Stomach (tissue), 9 donors: ENCODE measurements around the gene FIBP. TPM values are rescaled to one million over a fixed set of nuclear protein-coding genes. Genes with fewer than 3 reads are reported as not detected.

Experiments
- DNase-seq, 2 donors: peaks; one replicate each; pipeline versions ENCODE4 v3.0.0 to v3.0.0-alpha.2; 2013 to 2019
- H3K27ac ChIP-seq, 5 donors: fragments of 200-600 bp in 4 of 5; sonication (generic) in 4 of 5; one replicate each; pipeline ENCODE4 v1.5.1; 2013 to 2019; ENCODE audit warnings: mild to moderate bottlenecking in 1 of 5, moderate library complexity in 1 of 5
- H3K27me3 ChIP-seq, 3 donors: fragments of 200-600 bp; sonication (generic); one replicate each; pipeline ENCODE4 v1.5.1; 2017 to 2019; ENCODE audit warnings: mixed run types in 1 of 3
- H3K36me3 ChIP-seq, 4 donors: fragments of 200-600 bp; sonication (generic); 1 replicate in 3 of 4; 2 replicates in 1 of 4; pipeline ENCODE4 v1.5.1; 2016 to 2019
- H3K4me1 ChIP-seq, 4 donors: fragments of 200-600 bp; sonication (generic); one replicate each; pipeline ENCODE4 v1.5.1; 2016 to 2019
- H3K4me3 ChIP-seq, 4 donors: fragments of 200-600 bp; sonication (generic) in 3 of 4; one replicate each; pipeline ENCODE4 v1.5.1; 2016 to 2019; ENCODE audit warnings: mild to moderate bottlenecking in 1 of 4
- H3K9me3 ChIP-seq, 4 donors: fragments of 200-600 bp; sonication (generic); one replicate each; pipeline ENCODE4 v1.5.1; 2016 to 2019
- EP300 ChIP-seq: sonication (generic); formaldehyde crosslinking; IDR thresholded peaks from one replicate; pipeline ENCODE4 v1.6.1; 2017; ENCODE audit warnings: antibody characterized with exemption
- POLR2A ChIP-seq, 4 donors: fragments of 450-650 bp; IDR thresholded peaks; one replicate each; pipeline ENCODE4 v1.6.1; 2016; ENCODE audit warnings: antibody characterized with exemption in 4 of 4, control low read depth in 2 of 4, mild to moderate bottlenecking in 1 of 4, moderate library complexity in 1 of 4
- POLR2AphosphoS5 ChIP-seq, 3 donors: sonication (generic); formaldehyde crosslinking; IDR thresholded peaks; one replicate each; pipeline ENCODE4 v1.6.1; 2016; ENCODE audit warnings: antibody characterized with exemption in 3 of 3
- WGBS, 5 donors: extraction: QIAGEN DNeasy Blood & Tissue Kit in 3 of 5; methylation state at CpG; one replicate each; pipeline versions ENCODE4 v1.1.5 to v1.1.7; 2013 to 2018; 5-methylcytosine and 5-hydroxymethylcytosine counted together
- intact Hi-C: fragments of 100-400 bp; cut with DNase I; formaldehyde crosslinking; loops from one replicate; pipeline ENCODE4 v1.15.1; 2023; ENCODE audit warnings: low total_unique reads
- polyA plus RNA-seq, 3 donors: library from polyadenylated mRNA; stranded (reverse); fragments of 200-250 nt; gene quantifications; one replicate each; pipeline ENCODE4 v1.2.3, GENCODE V29; 2013
- total RNA-seq, 5 donors: library from RNA; depleted of rRNA; stranded (reverse); fragments of >200 nt; gene quantifications; one replicate each; pipeline versions ENCODE4 v1.1.0 to v1.2.3, GENCODE V29; 2014 to 2016
- TF ChIP-seq, protein P1 (sequence below), 7 experiments: fragments of 450-650 bp in 4 of 7; fragments of 200-600 bp in 3 of 7; sonication (generic) in 3 of 7; IDR thresholded peaks; one replicate each; pipeline ENCODE4 v1.5.1; 2016 to 2019; ENCODE audit warnings: antibody characterized with exemption in 7 of 7, control low read depth in 2 of 7, mild to moderate bottlenecking in 1 of 7
- donor health status: healthy with polysubstance abuse.
- donor health status: Bipolar disorder and iron deficiency.
- donor health status: healthy.

The FIBP gene
- total and polyA plus RNA-seq, 8 donors = 25.4 to 488 (median 70.2) TPM

DNA sequence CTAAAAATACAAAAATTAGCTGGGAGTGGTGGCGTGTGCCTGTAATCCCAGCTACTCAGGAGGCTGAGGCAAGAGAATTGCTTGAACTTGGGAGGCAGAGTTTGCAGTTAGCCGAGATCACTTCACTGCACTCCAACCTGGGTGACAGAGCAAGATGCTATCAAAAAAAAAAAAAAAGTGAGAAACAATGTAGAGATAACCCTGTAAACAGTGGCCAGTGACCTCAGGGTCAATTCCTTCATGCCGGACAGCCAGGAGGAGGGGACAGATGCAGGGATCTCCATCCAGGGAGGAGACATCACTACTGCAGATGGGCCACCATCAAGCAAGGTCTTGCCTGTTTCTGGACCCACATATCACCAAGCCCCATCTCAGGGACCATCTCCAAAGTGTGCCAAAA lies 40.5 kb downstream of the FIBP start:
- DNase-seq = no peak
- WGBS, 5 donors = 65 to 80% (median 75%) methylated on average over 3 of the region's 3 CpGs

DNA sequence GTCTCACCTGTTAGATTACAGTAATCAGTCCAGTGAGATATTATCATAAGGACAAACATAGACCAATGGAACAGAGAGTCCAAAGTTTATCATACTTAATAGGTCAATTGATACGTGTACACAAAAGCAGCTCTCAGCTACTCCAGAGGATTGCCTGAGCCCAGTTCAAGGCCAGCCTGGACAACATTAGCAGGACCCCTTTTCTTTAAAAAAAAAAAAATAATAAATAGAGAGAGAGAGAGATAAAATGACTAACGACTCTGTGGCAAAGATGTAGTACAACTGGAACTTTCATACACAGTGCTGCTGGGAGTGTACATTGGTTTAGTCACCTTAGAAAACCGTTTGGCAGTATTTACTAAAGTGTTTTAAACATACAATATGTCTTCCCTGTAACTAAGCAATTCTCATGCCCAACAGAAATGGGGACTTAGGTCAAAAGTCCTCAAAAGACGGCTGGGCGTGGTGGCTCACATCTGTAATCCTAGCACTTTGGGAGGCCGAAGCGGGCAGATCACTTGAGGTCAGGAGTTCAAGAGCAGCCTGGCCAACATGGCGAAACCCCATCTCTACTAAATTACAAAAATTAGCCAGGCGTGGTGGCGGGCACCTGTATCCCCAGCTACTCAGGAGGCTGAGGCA lies 43.9 kb downstream of the FIBP start:
- Histone ChIP-seq H3K9me3 (no peaks in the 10 kb centered on the region), H3K27ac (peak overlapping the region in 2 of 5 donors; percentile 13 to 49), H3K4me3 (no peak overlapping the region), H3K4me1 (peaks cover 8 to 12% (median 10%) of the 10 kb centered on the region in 4 donors), H3K36me3 (no peaks in the 10 kb centered on the region), H3K27me3 (no peaks in the 10 kb centered on the region)
- DNase-seq = peak in 1 of 2 donors; percentile 61
- WGBS, 5 donors = 48 to 74% (median 61%) methylated on average over 10 of the region's 10 CpGs
- intact Hi-C loops = no loop called here
- no peak for TF ChIP-seq POLR2A (IDR thresholded peaks at IDR 0.05)
- TF ChIP-seq, protein P1, sequence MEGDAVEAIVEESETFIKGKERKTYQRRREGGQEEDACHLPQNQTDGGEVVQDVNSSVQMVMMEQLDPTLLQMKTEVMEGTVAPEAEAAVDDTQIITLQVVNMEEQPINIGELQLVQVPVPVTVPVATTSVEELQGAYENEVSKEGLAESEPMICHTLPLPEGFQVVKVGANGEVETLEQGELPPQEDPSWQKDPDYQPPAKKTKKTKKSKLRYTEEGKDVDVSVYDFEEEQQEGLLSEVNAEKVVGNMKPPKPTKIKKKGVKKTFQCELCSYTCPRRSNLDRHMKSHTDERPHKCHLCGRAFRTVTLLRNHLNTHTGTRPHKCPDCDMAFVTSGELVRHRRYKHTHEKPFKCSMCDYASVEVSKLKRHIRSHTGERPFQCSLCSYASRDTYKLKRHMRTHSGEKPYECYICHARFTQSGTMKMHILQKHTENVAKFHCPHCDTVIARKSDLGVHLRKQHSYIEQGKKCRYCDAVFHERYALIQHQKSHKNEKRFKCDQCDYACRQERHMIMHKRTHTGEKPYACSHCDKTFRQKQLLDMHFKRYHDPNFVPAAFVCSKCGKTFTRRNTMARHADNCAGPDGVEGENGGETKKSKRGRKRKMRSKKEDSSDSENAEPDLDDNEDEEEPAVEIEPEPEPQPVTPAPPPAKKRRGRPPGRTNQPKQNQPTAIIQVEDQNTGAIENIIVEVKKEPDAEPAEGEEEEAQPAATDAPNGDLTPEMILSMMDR (IDR thresholded peaks at IDR 0.05) = no peak
- no peak for TF ChIP-seq POLR2AphosphoS5 (IDR thresholded peaks at IDR 0.05)
- TF ChIP-seq EP300 = no peak

More for the DNA sequence above, 40.5 kb downstream of the FIBP start:
- no peak overlapping the region for H3K27ac ChIP-seq
- H3K4me3 ChIP-seq = no peak overlapping the region
- peaks cover 8 to 24% (median 16%) of the 10 kb centered on the region in 4 donors for H3K4me1 ChIP-seq
- intact Hi-C loops = no loop called here
- peaks cover 9 to 26% (median 23%) of the 10 kb centered on the region in 4 donors for H3K36me3 ChIP-seq
- H3K9me3 ChIP-seq = peaks cover 0 to 7% (median 0%) of the 10 kb centered on the region in 4 donors
- no peak for TF ChIP-seq POLR2A (IDR thresholded peaks at IDR 0.05)
- no peaks in the 10 kb centered on the region for H3K27me3 ChIP-seq

DNA sequence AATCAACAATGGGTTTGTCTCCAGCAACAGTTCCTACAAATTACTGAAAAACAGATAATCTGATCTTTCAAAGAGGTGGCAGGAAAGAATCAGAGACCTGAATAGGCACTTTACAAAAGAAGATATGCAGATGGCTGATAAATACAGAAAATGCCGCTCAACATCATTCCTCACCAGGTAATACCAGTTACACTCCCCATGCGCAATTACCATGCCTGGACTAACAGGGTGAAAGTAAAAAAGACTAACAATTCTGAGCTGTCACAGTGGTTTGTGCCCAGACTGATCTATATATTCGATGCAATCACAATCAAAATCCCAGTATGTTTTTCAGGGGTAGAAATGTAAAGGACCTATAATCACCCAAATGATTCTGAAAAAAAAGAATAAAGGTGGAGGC lies 44.5 kb downstream of the FIBP start:
- H3K27ac ChIP-seq = peak overlapping the region in 2 of 5 donors; percentile 13 to 49
- H3K36me3 ChIP-seq = no peaks in the 10 kb centered on the region
- 36 to 67% (median 49%) methylated on average over 3 of the region's 3 CpGs for WGBS, 5 donors
- TF ChIP-seq, protein P1 (IDR thresholded peaks at IDR 0.05) = no peak
- H3K9me3 ChIP-seq = no peaks in the 10 kb centered on the region
- H3K27me3 ChIP-seq = no peaks in the 10 kb centered on the region
- intact Hi-C loops = no loop called here
- no peak overlapping the region for H3K4me3 ChIP-seq
- H3K4me1 ChIP-seq = peaks cover 6 to 12% (median 8%) of the 10 kb centered on the region in 4 donors
- DNase-seq = peak in 1 of 2 donors; percentile 30

DNA sequence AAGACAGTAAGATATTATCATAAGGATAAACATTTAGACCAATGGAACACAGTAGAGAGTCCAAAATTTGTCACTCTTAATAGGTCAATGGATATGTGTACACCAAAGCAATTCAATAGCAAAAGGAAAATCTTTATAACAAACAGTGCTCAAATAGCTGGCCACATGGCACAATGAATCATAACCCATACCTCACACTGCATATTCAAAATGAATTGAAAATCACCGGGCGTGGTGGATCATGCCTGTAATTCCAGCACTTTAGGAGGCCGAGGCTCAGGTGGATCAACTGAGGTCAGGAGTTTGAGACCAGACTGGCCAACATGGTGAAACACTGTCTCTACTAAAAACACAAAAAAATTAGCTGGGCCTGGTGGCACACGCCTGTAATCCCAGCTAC lies 46.1 kb downstream of the FIBP start:
- intact Hi-C loops = no loop called here

More for the DNA sequence above, 46.1 kb downstream of the FIBP start:
- no peak overlapping the region for H3K27ac ChIP-seq
- no peaks in the 10 kb centered on the region for H3K9me3 ChIP-seq
- 68 to 89% (median 81%) methylated on average over 3 to 4 of the region's 4 CpGs for WGBS, 5 donors
- no peaks in the 10 kb centered on the region for H3K36me3 ChIP-seq
- no peak for DNase-seq
- H3K27me3 ChIP-seq = no peaks in the 10 kb centered on the region
- peaks cover 6 to 12% (median 8%) of the 10 kb centered on the region in 4 donors for H3K4me1 ChIP-seq
- TF ChIP-seq POLR2A (IDR thresholded peaks at IDR 0.05) = no peak
- TF ChIP-seq, protein P1 (IDR thresholded peaks at IDR 0.05) = no peak
- TF ChIP-seq EP300 = no peak
- no peak for TF ChIP-seq POLR2AphosphoS5 (IDR thresholded peaks at IDR 0.05)
- no peak overlapping the region for H3K4me3 ChIP-seq
